Left lung (tissue), 10 donors: ENCODE data around the gene TCAP. TPM values are rescaled to one million over a fixed set of nuclear protein-coding genes. Genes with fewer than 3 reads are reported as not detected.
A peak's percentile ranks its signal among the peaks of the same experiment; 100 is the strongest.

ENCODE experiments used
- ATAC-seq: fragments of 200-7000 bp; cut with Tn5 transposase; one replicate; pipeline ENCODE4 v1.9.1; 2020; ENCODE audit warnings: moderate library complexity
- DNase-seq, 4 donors: peaks; one replicate each; pipeline ENCODE4 v3.0.0-alpha.2; 2013 to 2020
- H3K27ac ChIP-seq, 2 donors: fragments of 200-600 bp; sonication (generic) in 1 of 2; one replicate each; pipeline versions ENCODE4 v1.5.0 to v1.8.0; 2020 to 2021
- H3K27me3 ChIP-seq, 2 donors: fragments of 200-600 bp; sonication (generic) in 1 of 2; one replicate each; pipeline versions ENCODE4 v1.5.0 to v1.8.0; 2020 to 2021
- H3K36me3 ChIP-seq, 2 donors: fragments of 200-600 bp; sonication (generic) in 1 of 2; one replicate each; pipeline versions ENCODE4 v1.5.0 to v1.8.0; 2020 to 2021
- H3K4me1 ChIP-seq, 2 donors: fragments of 200-600 bp; one replicate each; pipeline ENCODE4 v1.8.0; 2021
- H3K4me3 ChIP-seq, 2 donors: fragments of 200-600 bp; sonication (generic) in 1 of 2; one replicate each; pipeline versions ENCODE4 v1.5.0 to v1.8.0; 2020 to 2021; ENCODE audit warnings: mild to moderate bottlenecking in 1 of 2
- H3K9me3 ChIP-seq, 2 donors: fragments of 200-600 bp; sonication (generic) in 1 of 2; one replicate each; pipeline versions ENCODE4 v1.5.0 to v1.8.0; 2020 to 2021
- CTCF ChIP-seq, 2 donors: fragments of 200-600 bp; sonication (generic) in 1 of 2; IDR thresholded peaks; one replicate each; pipeline versions ENCODE4 v1.5.0 to v1.8.0; 2021; ENCODE audit warnings: antibody characterized with exemption in 2 of 2
- intact Hi-C, 2 donors: fragments of 100-400 bp; cut with DNase I; formaldehyde crosslinking; loops; one replicate each; pipeline versions ENCODE4 v1.11.2 to v1.14.2; 2022
- polyA plus RNA-seq, 6 donors: library from polyadenylated mRNA; unstranded; fragments of 120-200 nt; gene quantifications; one replicate each; pipeline ENCODE4 v1.2.1, GENCODE V29; 2013; ENCODE audit not compliant: insufficient read length in 6 of 6
- total RNA-seq, 2 donors: library from RNA; stranded (reverse); fragmentation: NEBNext Ultra II Directional; extraction: Animal tissue kit (Norgen Biotek cat#: 25700); gene quantifications; one replicate each; pipeline ENCODE4 v1.2.1, GENCODE V29; 2021
- donor health status: DM: no; HTN: yes; CAD: no.
- donor health status: DM: no; HTN: no; CAD: no.

The TCAP gene
- total and polyA plus RNA-seq, 8 donors = 1.3 to 2.6 (median 1.8) TPM

GRCh38 chr17:39663688-39664580, 1.2 kb upstream of the TCAP start:
- peaks cover 17 to 44% of the 10 kb centered on the region in 2 donors for H3K27me3 ChIP-seq
- peaks cover 9 to 86% of the 10 kb centered on the region in 2 donors for H3K4me1 ChIP-seq
- peak; percentile 35 for ATAC-seq
- no peak overlapping the region for H3K27ac ChIP-seq
- intact Hi-C loops = no loop called here
- H3K9me3 ChIP-seq = no peaks in the 10 kb centered on the region
- no peak for TF ChIP-seq CTCF (IDR thresholded peaks at IDR 0.05)
- DNase-seq = no peak
- peaks cover 0 to 42% of the 10 kb centered on the region in 2 donors for H3K36me3 ChIP-seq
- no peak overlapping the region for H3K4me3 ChIP-seq

GRCh38 chr17:39665642-39666224, 584 bp downstream of the TCAP start:
- Histone ChIP-seq H3K27me3 (peaks cover 23 to 62% of the 10 kb centered on the region in 2 donors), H3K36me3 (peaks cover 0 to 24% of the 10 kb centered on the region in 2 donors), H3K4me3 (no peak overlapping the region), H3K9me3 (no peaks in the 10 kb centered on the region), H3K27ac (no peak overlapping the region), H3K4me1 (peaks cover 6 to 69% of the 10 kb centered on the region in 2 donors)
- DNase-seq (no peak), ATAC-seq (no peak)
- intact Hi-C loops = no loop called here
- no peak for TF ChIP-seq CTCF (IDR thresholded peaks at IDR 0.05)

GRCh38 chr17:39666231-39666600, 1.1 kb downstream of the TCAP start:
- no peak for TF ChIP-seq CTCF (IDR thresholded peaks at IDR 0.05)
- DNase-seq (no peak), ATAC-seq (no peak)
- H3K4me3 ChIP-seq = no peak overlapping the region
- intact Hi-C loops = no loop called here
- H3K9me3 ChIP-seq = no peaks in the 10 kb centered on the region
- peaks cover 27 to 67% of the 10 kb centered on the region in 2 donors for H3K27me3 ChIP-seq
- H3K4me1 ChIP-seq = peaks cover 6 to 64% of the 10 kb centered on the region in 2 donors
- peaks cover 0 to 19% of the 10 kb centered on the region in 2 donors for H3K36me3 ChIP-seq
- no peak overlapping the region for H3K27ac ChIP-seq

- no peak for TF ChIP-seq CTCF (IDR thresholded peaks at IDR 0.05)
- intact Hi-C loops = no loop called here
- Histone ChIP-seq H3K27ac (peak overlapping the region in 1 of 2 donors; percentile 23), H3K27me3 (peaks cover 29 to 72% of the 10 kb centered on the region in 2 donors), H3K4me1 (peaks cover 6 to 59% of the 10 kb centered on the region in 2 donors), H3K4me3 (no peak overlapping the region), H3K9me3 (no peaks in the 10 kb centered on the region), H3K36me3 (peaks cover 0 to 14% of the 10 kb centered on the region in 2 donors)
- ATAC-seq (no peak), DNase-seq (no peak)
Observed at GRCh38 chr17:39666601-39667261, 1.6 kb downstream of the TCAP start.
